ENCODE data around the gene NPW. TPM values are rescaled to one million over a fixed set of nuclear protein-coding genes. Genes with fewer than 3 reads are reported as not detected.
"Not testable (repeated sequence)": the region's sequence is repeated elsewhere in the genome, so short reads cannot be mapped to it uniquely, and the experiment has no call there.

The NPW gene
- total and polyA plus RNA-seq, 5 donors from 2014 or later = not detected

DNA sequence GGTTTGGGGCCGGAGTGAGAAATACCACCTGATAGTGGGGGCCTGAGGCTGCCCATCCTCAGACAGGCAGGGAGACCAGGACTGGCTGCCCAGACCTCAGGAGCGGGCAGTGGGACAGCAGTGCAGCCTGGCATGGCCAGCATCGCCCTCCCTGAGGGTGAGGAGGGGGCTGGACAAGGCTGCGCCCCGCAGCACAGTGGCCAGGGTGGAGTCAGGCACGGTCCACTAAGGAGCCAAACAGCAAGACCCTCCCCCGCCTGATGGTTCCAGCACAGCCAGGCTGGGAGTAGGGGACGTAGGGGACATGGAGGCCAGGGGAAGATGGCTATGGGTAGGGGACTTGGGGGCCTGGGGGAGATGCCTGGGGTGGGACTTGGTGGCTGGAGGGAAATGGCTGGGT is 13.3 kb upstream of the NPW start:
- H3K27ac Mint-ChIP-seq = peak overlapping the region in 1 of 3 donors; percentile 67
- peaks cover 46% of the 10 kb centered on the region for H3K4me1 ChIP-seq (ENCODE audit: control insufficient read depth, insufficient read depth, low read length, poor library complexity, severe bottlenecking)
- DNase-seq (no peak), ATAC-seq (ENCODE audit: low read depth in 2 of 2) (no peak)
- no peaks in the 10 kb centered on the region for H3K36me3 Mint-ChIP-seq
- H3K27me3 ChIP-seq (ENCODE audit: control insufficient read depth, insufficient read depth, low read length) = no peaks in the 10 kb centered on the region
- no peaks in the 10 kb centered on the region for H3K27me3 Mint-ChIP-seq
- H3K9me3 ChIP-seq (ENCODE audit: control insufficient read depth in 2 of 2, low read length in 2 of 2) = no peaks in the 10 kb centered on the region
- no peak overlapping the region for H3K27ac ChIP-seq (ENCODE audit: insufficient read depth, low read length, poor library complexity, severe bottlenecking)
- H3K4me3 ChIP-seq (ENCODE audit: low read depth, low read length) = no peak overlapping the region
- peaks cover 11% of the 10 kb centered on the region for H3K36me3 ChIP-seq (ENCODE audit: control insufficient read depth, insufficient read depth, low read length)
- H3K9me3 Mint-ChIP-seq = no peaks in the 10 kb centered on the region
- peak overlapping the region in 3 of 4 donors; percentile 21 to 72 (median 55) for H3K4me3 Mint-ChIP-seq
- peaks cover 0 to 48% (median 21%) of the 10 kb centered on the region in 4 donors for H3K4me1 Mint-ChIP-seq

- Mint-ChIP-seq H3K27me3 (no peaks in the 10 kb centered on the region), H3K4me1 (peaks cover 0 to 48% (median 21%) of the 10 kb centered on the region in 4 donors), H3K4me3 (peak overlapping the region; percentile 72 to 97 (median 83)), H3K9me3 (no peaks in the 10 kb centered on the region), H3K36me3 (no peaks in the 10 kb centered on the region), H3K27ac (peak overlapping the region in 1 of 3 donors; percentile 78)
- ATAC-seq (ENCODE audit: low read depth in 2 of 2) (no peak), DNase-seq (no peak)
- H3K9me3 ChIP-seq (ENCODE audit: control insufficient read depth in 2 of 2, low read length in 2 of 2) = no peaks in the 10 kb centered on the region
- no peak overlapping the region for H3K27ac ChIP-seq (ENCODE audit: insufficient read depth, low read length, poor library complexity, severe bottlenecking)
- peaks cover 46% of the 10 kb centered on the region for H3K4me1 ChIP-seq (ENCODE audit: control insufficient read depth, insufficient read depth, low read length, poor library complexity, severe bottlenecking)
- no peak overlapping the region for H3K4me3 ChIP-seq (ENCODE audit: low read depth, low read length)
- H3K36me3 ChIP-seq (ENCODE audit: control insufficient read depth, insufficient read depth, low read length) = peaks cover 2% of the 10 kb centered on the region
- H3K27me3 ChIP-seq (ENCODE audit: control insufficient read depth, insufficient read depth, low read length) = no peaks in the 10 kb centered on the region
Measured at GRCh38 chr16:2007081-2007836, 12.3 kb upstream of the NPW start.

- Mint-ChIP-seq H3K27me3 (no peaks in the 10 kb centered on the region), H3K4me3 (peak overlapping the region; percentile 72 to 97 (median 83)), H3K36me3 (no peaks in the 10 kb centered on the region), H3K27ac (peak overlapping the region in 2 of 3 donors; percentile 72 to 78), H3K4me1 (peaks cover 0 to 48% (median 21%) of the 10 kb centered on the region in 4 donors), H3K9me3 (no peaks in the 10 kb centered on the region)
- DNase-seq (peak in 1 of 3 donors; percentile 33), ATAC-seq (ENCODE audit: low read depth in 2 of 2) (no peak)
- Histone ChIP-seq H3K36me3 (ENCODE audit: control insufficient read depth, insufficient read depth, low read length) (no peaks in the 10 kb centered on the region), H3K4me3 (ENCODE audit: low read depth, low read length) (peak overlapping the region; percentile 71), H3K27ac (ENCODE audit: insufficient read depth, low read length, poor library complexity, severe bottlenecking) (peak overlapping the region; percentile 89), H3K4me1 (ENCODE audit: control insufficient read depth, insufficient read depth, low read length, poor library complexity, severe bottlenecking) (peaks cover 46% of the 10 kb centered on the region), H3K9me3 (ENCODE audit: control insufficient read depth in 2 of 2, low read length in 2 of 2) (no peaks in the 10 kb centered on the region), H3K27me3 (ENCODE audit: control insufficient read depth, insufficient read depth, low read length) (no peaks in the 10 kb centered on the region)
Measured at GRCh38 chr16:2008009-2008526, 11.5 kb upstream of the NPW start.

- H3K4me1 ChIP-seq (ENCODE audit: control insufficient read depth, insufficient read depth, low read length, poor library complexity, severe bottlenecking) = peaks cover 45% of the 10 kb centered on the region
- H3K4me3 ChIP-seq (ENCODE audit: low read depth, low read length) = peak overlapping the region; percentile 71
- no peaks in the 10 kb centered on the region for H3K27me3 Mint-ChIP-seq
- H3K9me3 ChIP-seq (ENCODE audit: control insufficient read depth in 2 of 2, low read length in 2 of 2) = no peaks in the 10 kb centered on the region
- DNase-seq = peak in 1 of 3 donors; percentile 37
- no peaks in the 10 kb centered on the region for H3K36me3 ChIP-seq (ENCODE audit: control insufficient read depth, insufficient read depth, low read length)
- no peak for ATAC-seq (ENCODE audit: low read depth in 2 of 2)
- no peaks in the 10 kb centered on the region for H3K27me3 ChIP-seq (ENCODE audit: control insufficient read depth, insufficient read depth, low read length)
- peak overlapping the region; percentile 89 for H3K27ac ChIP-seq (ENCODE audit: insufficient read depth, low read length, poor library complexity, severe bottlenecking)
- no peaks in the 10 kb centered on the region for H3K36me3 Mint-ChIP-seq
- peak overlapping the region; percentile 38 to 78 (median 72) for H3K27ac Mint-ChIP-seq
- H3K4me1 Mint-ChIP-seq = peaks cover 0 to 48% (median 21%) of the 10 kb centered on the region in 4 donors
- no peaks in the 10 kb centered on the region for H3K9me3 Mint-ChIP-seq
- peak overlapping the region; percentile 72 to 97 (median 83) for H3K4me3 Mint-ChIP-seq
Measured at GRCh38 chr16:2008631-2009163, 10.9 kb upstream of the NPW start.

- H3K27ac Mint-ChIP-seq = peak overlapping the region; percentile 38 to 78 (median 72)
- peak overlapping the region; percentile 71 for H3K4me3 ChIP-seq (ENCODE audit: low read depth, low read length)
- ATAC-seq (ENCODE audit: low read depth in 2 of 2) = peak; percentile 38 to 40
- H3K9me3 Mint-ChIP-seq = no peaks in the 10 kb centered on the region
- peak overlapping the region; percentile 72 to 97 (median 83) for H3K4me3 Mint-ChIP-seq
- peak in 1 of 3 donors; percentile 26 for DNase-seq
- no peaks in the 10 kb centered on the region for H3K9me3 ChIP-seq (ENCODE audit: control insufficient read depth in 2 of 2, low read length in 2 of 2)
- no peaks in the 10 kb centered on the region for H3K36me3 Mint-ChIP-seq
- H3K4me1 Mint-ChIP-seq = peaks cover 0 to 47% (median 21%) of the 10 kb centered on the region in 4 donors
- peaks cover 39% of the 10 kb centered on the region for H3K4me1 ChIP-seq (ENCODE audit: control insufficient read depth, insufficient read depth, low read length, poor library complexity, severe bottlenecking)
- H3K27ac ChIP-seq (ENCODE audit: insufficient read depth, low read length, poor library complexity, severe bottlenecking) = peak overlapping the region; percentile 89
- H3K27me3 Mint-ChIP-seq = no peaks in the 10 kb centered on the region
- H3K27me3 ChIP-seq (ENCODE audit: control insufficient read depth, insufficient read depth, low read length) = no peaks in the 10 kb centered on the region
- no peaks in the 10 kb centered on the region for H3K36me3 ChIP-seq (ENCODE audit: control insufficient read depth, insufficient read depth, low read length)
Measured at GRCh38 chr16:2009164-2009711, 10.3 kb upstream of the NPW start.

DNA sequence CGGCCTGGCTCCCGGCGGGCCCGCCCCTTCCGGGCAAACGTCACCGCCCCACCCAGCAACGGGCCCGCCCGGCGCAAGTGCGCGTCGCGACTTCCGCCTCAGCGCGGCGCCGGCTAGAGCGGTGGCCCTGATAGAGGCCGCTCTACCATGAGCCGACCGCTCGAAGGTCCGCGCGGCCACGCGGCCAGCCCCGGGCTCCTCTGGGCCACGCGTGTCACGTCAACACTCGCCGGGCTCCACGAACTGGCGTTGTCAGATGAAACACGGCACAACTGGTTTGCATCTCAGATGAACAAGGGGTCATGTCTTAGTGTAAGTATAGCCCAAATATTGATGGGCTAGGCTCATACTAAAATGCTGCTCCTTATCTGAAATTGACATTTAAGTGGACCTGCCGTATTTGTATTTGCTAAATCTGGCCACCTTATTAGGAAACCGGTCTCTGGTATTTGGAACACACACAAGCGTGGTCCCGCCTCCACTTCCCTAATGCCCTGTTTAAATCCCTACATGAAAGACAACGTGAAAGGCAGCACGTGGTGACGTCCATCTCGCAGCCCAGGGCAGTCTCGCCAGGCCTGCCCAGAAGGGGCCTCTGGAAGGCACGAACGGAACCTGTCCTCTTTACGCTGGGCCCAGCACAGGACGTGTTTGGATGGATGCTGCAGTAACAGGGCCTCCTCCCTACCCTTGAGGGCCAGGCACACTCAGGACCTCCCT is 9.6 kb upstream of the NPW start, which contains the start of gene ZNF598:
ZNF598 (minus strand) TSS at position 31 of the 720 bp plus-strand sequence.
- Histone ChIP-seq H3K27ac (ENCODE audit: insufficient read depth, low read length, poor library complexity, severe bottlenecking) (peak within 1 kb of the TSS; percentile 89), H3K36me3 (ENCODE audit: control insufficient read depth, insufficient read depth, low read length) (no peaks in the 10 kb centered on the region), H3K4me3 (ENCODE audit: low read depth, low read length) (peak within 1 kb of the TSS; percentile 93), H3K4me1 (ENCODE audit: control insufficient read depth, insufficient read depth, low read length, poor library complexity, severe bottlenecking) (peaks cover 36% of the 10 kb centered on the region), H3K27me3 (ENCODE audit: control insufficient read depth, insufficient read depth, low read length) (no peaks in the 10 kb centered on the region), H3K9me3 (ENCODE audit: control insufficient read depth in 2 of 2, low read length in 2 of 2) (no peaks in the 10 kb centered on the region)
- DNase-seq = peak; percentile 74 to 89 (median 81)
- Mint-ChIP-seq H3K27me3 (no peaks in the 10 kb centered on the region), H3K4me1 (peaks cover 0 to 41% (median 21%) of the 10 kb centered on the region in 4 donors), H3K36me3 (no peaks in the 10 kb centered on the region), H3K27ac (peak within 1 kb of the TSS; percentile 91 to 98 (median 97)), H3K4me3 (peak within 1 kb of the TSS; percentile 92 to 97 (median 94)), H3K9me3 (no peaks in the 10 kb centered on the region)
- peak; percentile 97 to 98 for ATAC-seq (ENCODE audit: low read depth in 2 of 2)

- H3K36me3 Mint-ChIP-seq; H3K9me3 ChIP-seq (ENCODE audit: control insufficient read depth in 2 of 2, low read length in 2 of 2); H3K27ac ChIP-seq (ENCODE audit: insufficient read depth, low read length, poor library complexity, severe bottlenecking); H3K27me3 ChIP-seq (ENCODE audit: control insufficient read depth, insufficient read depth, low read length); ATAC-seq (ENCODE audit: low read depth in 2 of 2); DNase-seq; H3K27me3 Mint-ChIP-seq; H3K4me3 ChIP-seq (ENCODE audit: low read depth, low read length); H3K9me3 Mint-ChIP-seq; H3K36me3 ChIP-seq (ENCODE audit: control insufficient read depth, insufficient read depth, low read length): not testable (repeated sequence)
- H3K4me1 ChIP-seq (ENCODE audit: control insufficient read depth, insufficient read depth, low read length, poor library complexity, severe bottlenecking) = peaks cover 33% of the 10 kb centered on the region
- Mint-ChIP-seq H3K4me1 (peaks cover 0 to 29% (median 15%) of the 10 kb centered on the region in 4 donors), H3K4me3 (peak overlapping the region in 2 of 4 donors; percentile 39 to 93), H3K27ac (peak overlapping the region in 2 of 3 donors; percentile 5 to 25)
Measured at GRCh38 chr16:2011726-2012125, 7.9 kb upstream of the NPW start.

Measured in CD4-positive, CD25-positive, alpha-beta regulatory T cell (primary cell).